Activated CD4-positive, alpha-beta T cell treated with anti-CD3 and anti-CD28 coated beads, Interleukin-2, amount 10 ng/mL, durations not matched to agents 24 days and 14 days (primary cell): Measurements from ENCODE around the gene CDC37. TPM values are rescaled to one million over a fixed set of nuclear protein-coding genes. Genes with fewer than 3 reads are reported as not detected.
"Not testable (repeated sequence)": the region's sequence is repeated elsewhere in the genome, so short reads cannot be mapped to it uniquely, and the experiment has no call there.

Experiments used
- DNase-seq: peaks from one replicate; pipeline ENCODE4 v3.0.0; 2022
- H3K27ac Mint-ChIP-seq: one replicate; pipeline ENCODE4 v1.8.0; 2022; ENCODE audit warnings: mild to moderate bottlenecking, mixed read lengths
- H3K27me3 Mint-ChIP-seq: one replicate; pipeline ENCODE4 v1.8.0; 2022; ENCODE audit warnings: mixed read lengths
- H3K36me3 Mint-ChIP-seq: one replicate; pipeline ENCODE4 v1.8.0; 2022; ENCODE audit warnings: low read depth, mild to moderate bottlenecking, mixed read lengths
- H3K4me1 Mint-ChIP-seq: one replicate; pipeline ENCODE4 v1.8.0; 2021; ENCODE audit warnings: mixed read lengths
- H3K4me3 Mint-ChIP-seq: one replicate; pipeline ENCODE4 v1.8.0; 2022; ENCODE audit warnings: mild to moderate bottlenecking, moderate library complexity, mixed read lengths
- H3K9me3 Mint-ChIP-seq: one replicate; pipeline ENCODE4 v1.8.0; 2021; ENCODE audit warnings: mixed read lengths
- intact Hi-C: fragments of 100-400 bp; cut with micrococcal nuclease; formaldehyde crosslinking; loops from one replicate; pipeline ENCODE4 v1.15.1; 2023
- total RNA-seq: library from RNA; stranded (reverse); gene quantifications from 2 replicates; pipeline ENCODE4 v1.2.3, GENCODE V29; 2022

Gene CDC37
- total RNA-seq, 1 donor from 2014 or later = 310 TPM

DNA sequence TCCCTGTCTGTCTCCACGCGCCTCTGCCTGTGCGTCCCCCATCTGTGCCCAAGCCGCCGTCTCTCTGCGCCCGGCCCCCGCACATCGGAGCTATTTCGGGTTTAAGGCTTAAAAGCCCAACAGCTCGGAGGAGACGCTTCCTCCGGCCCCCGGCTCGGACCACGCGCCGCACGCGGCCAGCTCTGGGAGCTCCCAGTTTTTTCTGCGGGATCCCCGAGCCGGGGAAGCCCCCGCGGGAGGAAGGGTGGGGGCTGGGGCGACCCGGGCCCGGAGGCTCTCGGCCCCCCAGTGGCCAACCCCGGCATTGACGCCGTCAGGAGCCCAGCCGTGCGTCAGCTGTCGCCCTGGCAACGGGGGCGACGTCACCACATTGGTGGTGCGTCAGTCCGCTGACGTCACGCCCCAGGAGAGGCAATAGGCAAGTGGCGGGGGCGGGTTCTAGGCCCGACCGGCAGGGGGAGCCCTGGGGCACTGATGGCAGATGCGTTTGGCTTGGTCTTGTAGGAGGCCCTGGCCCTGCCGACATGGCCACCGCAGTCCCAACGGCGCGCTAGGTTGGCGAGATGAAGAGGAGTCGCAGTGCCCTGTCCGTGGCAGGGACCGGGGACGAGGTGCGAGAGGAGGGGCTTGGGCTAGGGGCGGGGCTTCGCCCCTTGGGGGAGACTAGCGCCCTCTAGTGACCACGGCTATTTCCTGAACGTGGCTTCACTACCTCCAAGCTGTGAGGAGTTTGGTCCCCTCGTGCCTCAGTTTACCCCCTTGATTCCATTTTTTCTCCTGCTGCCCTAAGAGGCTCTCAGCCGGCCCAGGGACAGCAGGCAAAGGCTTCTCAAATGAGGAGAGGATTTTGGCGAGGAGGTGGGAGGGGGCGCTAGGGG, 13.3 kb upstream of the CDC37 start:
- peaks cover 22% of the 10 kb centered on the region for H3K36me3 Mint-ChIP-seq
- peak overlapping the region; percentile 86 for H3K4me3 Mint-ChIP-seq
- intact Hi-C loops = loop anchor here (1.0 to 5.0 kb wide), 4 partner anchors 8 to 236 kb away; partner anchors contain the start of genes CDKN2D, ILF3 and KRI1
- no peaks in the 10 kb centered on the region for H3K9me3 Mint-ChIP-seq
- peak; percentile 99 for DNase-seq
- peaks cover 53% of the 10 kb centered on the region for H3K4me1 Mint-ChIP-seq
- H3K27ac Mint-ChIP-seq = peak overlapping the region; percentile 96
- peaks cover 8% of the 10 kb centered on the region for H3K27me3 Mint-ChIP-seq

DNA sequence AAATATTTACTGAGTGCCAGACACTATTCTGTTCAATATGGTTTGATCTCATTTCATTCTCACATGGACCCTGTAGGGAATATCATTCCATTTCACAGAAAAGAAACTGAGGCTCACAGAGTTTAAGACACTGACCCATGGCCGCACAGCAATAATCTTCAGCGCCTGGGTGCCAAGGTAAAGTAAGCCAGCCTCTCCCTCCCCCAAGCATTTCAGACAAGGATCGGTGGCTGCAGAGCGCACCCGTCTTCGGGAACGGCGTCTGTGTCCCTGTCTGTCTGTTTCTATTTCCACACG, 12.7 kb upstream of the CDC37 start:
- Mint-ChIP-seq H3K27ac (peak overlapping the region; percentile 96), H3K9me3 (no peaks in the 10 kb centered on the region), H3K27me3 (peaks cover 8% of the 10 kb centered on the region), H3K4me3 (peak overlapping the region; percentile 86), H3K36me3 (peaks cover 18% of the 10 kb centered on the region), H3K4me1 (peaks cover 55% of the 10 kb centered on the region)
- intact Hi-C loops = loop anchor here (1.0 to 5.0 kb wide), 4 partner anchors 8 to 236 kb away; partner anchors contain the start of genes CDKN2D, ILF3 and KRI1
- DNase-seq = no peak

DNA sequence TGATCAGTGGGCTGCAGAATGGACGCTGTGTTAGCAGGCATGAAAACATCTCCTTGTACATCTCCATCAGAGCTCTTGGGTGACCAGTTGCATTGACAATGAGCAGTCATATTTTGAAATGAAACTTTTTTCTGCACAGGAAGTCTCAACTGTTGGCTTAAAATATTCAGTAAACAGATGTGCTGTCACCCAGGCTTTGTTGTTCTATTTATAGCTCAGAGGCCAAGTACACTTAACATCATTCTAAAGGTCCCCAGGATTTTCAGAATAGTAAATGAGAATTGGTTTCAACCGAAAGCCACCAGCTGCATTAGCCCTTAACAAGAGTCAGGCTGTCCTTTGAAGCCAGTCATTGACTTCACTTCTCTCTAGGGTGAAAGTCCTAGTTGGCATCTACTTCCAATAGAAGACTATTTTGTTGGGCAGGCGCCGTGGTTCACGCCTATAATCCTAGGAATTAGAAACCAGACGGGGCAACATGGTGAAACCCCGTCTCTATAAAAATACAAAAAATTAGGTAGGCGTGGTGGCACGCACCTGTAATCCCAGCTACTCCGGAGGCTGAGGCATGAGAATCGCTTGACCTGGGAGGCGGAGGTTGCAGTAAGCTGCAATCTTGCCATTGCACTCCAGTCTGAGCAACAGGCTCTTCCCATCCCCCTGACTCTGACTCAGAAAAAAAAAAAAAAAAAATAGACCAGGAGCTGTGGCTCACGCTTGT, 9.1 kb upstream of the CDC37 start:
- Mint-ChIP-seq H3K27me3 (no peaks in the 10 kb centered on the region), H3K27ac (peak overlapping the region; percentile 90), H3K36me3 (peaks cover 17% of the 10 kb centered on the region), H3K4me3 (peak overlapping the region; percentile 69), H3K9me3 (no peaks in the 10 kb centered on the region), H3K4me1 (peaks cover 70% of the 10 kb centered on the region)
- intact Hi-C loops = no loop called here
- DNase-seq = peak; percentile 86

DNA sequence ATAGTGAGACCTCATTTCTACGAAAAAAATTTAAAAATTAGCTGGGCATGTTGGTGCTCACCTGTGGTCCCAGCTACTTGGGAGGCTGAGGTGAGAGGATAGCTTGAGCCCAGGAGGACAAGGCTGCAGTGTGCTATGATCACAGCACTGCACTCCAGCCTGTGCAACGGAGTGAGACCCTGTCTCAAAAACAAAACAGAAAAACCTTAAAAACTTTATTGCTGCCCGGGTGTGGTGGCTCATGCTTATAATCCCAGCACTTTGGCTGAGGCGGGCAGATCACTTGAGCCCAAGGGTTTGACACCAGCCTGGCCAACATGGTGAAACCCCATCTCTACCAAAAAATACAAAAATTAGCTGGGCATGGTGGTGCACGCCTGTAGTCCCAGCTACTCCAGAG, 7.9 kb upstream of the CDC37 start:
- H3K27ac Mint-ChIP-seq = peak overlapping the region; percentile 90

DNA sequence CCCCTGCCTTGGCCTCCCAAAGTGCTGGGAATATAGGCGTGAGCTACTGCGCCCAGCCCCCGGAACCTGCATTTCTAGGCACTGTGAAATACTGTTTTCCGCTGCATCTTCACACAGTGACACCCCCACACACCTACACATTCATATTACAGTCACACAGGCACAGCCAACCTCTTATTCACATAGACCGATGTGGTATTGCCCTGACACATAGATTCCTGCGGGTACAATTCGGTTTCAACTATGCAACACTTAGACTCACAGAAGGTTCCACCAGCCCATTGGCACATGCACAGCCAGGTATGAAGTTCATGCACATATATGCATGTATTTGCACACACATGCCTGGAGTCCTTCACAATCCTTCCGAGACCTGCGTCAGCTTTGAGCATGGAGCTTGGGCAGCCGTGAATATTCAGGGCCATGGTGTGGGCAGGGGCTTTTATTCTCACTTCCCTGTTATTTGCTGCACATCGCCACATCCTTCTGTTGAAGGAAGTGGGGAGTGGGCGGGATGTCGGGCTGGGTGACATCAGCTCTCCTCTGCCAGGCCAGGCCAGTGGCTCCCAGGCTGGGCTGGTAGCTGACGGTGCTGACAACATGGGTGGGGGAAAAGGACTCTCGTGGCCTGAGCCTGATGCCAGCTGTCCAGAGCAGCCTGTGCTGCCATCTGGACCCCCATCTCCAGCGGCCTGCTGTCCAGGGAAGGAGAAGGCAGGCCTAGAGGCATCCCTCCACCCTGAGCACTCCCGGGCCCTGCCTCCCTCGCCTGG, 5.4 kb upstream of the CDC37 start:
- H3K4me1 Mint-ChIP-seq = peaks cover 79% of the 10 kb centered on the region
- H3K4me3 Mint-ChIP-seq = peak overlapping the region; percentile 59
- H3K27ac Mint-ChIP-seq = peak overlapping the region; percentile 89
- H3K9me3 Mint-ChIP-seq = no peaks in the 10 kb centered on the region
- intact Hi-C loops = loop anchor here (1.0 kb wide), 1 partner anchor 8 kb away; no protein-coding TSS in a partner anchor
- H3K36me3 Mint-ChIP-seq = peaks cover 16% of the 10 kb centered on the region
- peak; percentile 92 for DNase-seq
- H3K27me3 Mint-ChIP-seq = no peaks in the 10 kb centered on the region

More for the DNA sequence above, 7.9 kb upstream of the CDC37 start:
- peaks cover 72% of the 10 kb centered on the region for H3K4me1 Mint-ChIP-seq
- H3K27me3 Mint-ChIP-seq, intact Hi-C loops, H3K9me3 Mint-ChIP-seq, DNase-seq: not testable (repeated sequence)
- H3K36me3 Mint-ChIP-seq = peaks cover 15% of the 10 kb centered on the region
- H3K4me3 Mint-ChIP-seq = peak overlapping the region; percentile 55

DNA sequence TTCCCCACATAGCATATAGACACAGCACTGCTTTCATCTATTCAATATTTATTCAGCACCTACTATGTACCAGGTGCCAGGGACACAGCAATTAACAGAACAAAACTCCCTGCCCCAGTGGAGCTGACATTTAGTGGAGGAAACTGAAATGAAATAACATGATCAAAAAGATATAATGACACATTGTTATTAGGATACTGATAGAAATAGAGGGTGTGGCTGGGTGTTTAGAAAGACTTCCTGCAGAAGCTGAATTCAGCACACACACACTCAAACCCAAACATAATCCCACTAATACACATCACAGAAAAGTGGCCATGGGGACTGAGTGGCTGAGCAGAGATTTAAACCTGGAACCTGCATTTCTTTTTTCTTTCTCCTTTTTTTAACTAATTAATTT, 3.8 kb upstream of the CDC37 start:
- peaks cover 76% of the 10 kb centered on the region for H3K4me1 Mint-ChIP-seq
- H3K9me3 Mint-ChIP-seq = no peaks in the 10 kb centered on the region
- no peaks in the 10 kb centered on the region for H3K27me3 Mint-ChIP-seq
- no peak for DNase-seq
- H3K27ac Mint-ChIP-seq = peak overlapping the region; percentile 97
- intact Hi-C loops = no loop called here
- peaks cover 25% of the 10 kb centered on the region for H3K36me3 Mint-ChIP-seq
- peak overlapping the region; percentile 99 for H3K4me3 Mint-ChIP-seq

DNA sequence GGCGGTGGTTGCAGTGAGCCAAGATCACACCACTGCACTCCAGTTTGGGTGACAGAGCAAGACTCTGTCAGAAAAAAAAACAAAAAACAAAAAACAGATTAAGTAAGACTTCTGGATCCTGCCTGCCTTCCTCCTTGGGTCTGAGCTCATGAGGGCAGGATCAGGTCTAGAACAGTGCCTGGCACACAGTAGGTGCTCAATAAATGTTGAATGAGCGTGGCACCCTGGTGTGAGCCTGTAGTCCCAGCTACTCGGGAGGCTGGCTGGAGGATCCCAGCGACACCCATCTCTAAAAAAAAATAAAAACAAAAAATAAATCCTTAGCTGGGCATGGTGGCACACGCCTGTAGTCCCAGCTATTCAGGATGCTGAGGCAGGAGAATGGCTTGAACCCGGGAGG, 2.8 kb upstream of the CDC37 start:
- no peaks in the 10 kb centered on the region for H3K27me3 Mint-ChIP-seq
- intact Hi-C loops = no loop called here
- H3K9me3 Mint-ChIP-seq = no peaks in the 10 kb centered on the region
- peaks cover 32% of the 10 kb centered on the region for H3K36me3 Mint-ChIP-seq
- no peak for DNase-seq
- peak overlapping the region; percentile 97 for H3K27ac Mint-ChIP-seq
- peaks cover 76% of the 10 kb centered on the region for H3K4me1 Mint-ChIP-seq
- peak overlapping the region; percentile 99 for H3K4me3 Mint-ChIP-seq

DNA sequence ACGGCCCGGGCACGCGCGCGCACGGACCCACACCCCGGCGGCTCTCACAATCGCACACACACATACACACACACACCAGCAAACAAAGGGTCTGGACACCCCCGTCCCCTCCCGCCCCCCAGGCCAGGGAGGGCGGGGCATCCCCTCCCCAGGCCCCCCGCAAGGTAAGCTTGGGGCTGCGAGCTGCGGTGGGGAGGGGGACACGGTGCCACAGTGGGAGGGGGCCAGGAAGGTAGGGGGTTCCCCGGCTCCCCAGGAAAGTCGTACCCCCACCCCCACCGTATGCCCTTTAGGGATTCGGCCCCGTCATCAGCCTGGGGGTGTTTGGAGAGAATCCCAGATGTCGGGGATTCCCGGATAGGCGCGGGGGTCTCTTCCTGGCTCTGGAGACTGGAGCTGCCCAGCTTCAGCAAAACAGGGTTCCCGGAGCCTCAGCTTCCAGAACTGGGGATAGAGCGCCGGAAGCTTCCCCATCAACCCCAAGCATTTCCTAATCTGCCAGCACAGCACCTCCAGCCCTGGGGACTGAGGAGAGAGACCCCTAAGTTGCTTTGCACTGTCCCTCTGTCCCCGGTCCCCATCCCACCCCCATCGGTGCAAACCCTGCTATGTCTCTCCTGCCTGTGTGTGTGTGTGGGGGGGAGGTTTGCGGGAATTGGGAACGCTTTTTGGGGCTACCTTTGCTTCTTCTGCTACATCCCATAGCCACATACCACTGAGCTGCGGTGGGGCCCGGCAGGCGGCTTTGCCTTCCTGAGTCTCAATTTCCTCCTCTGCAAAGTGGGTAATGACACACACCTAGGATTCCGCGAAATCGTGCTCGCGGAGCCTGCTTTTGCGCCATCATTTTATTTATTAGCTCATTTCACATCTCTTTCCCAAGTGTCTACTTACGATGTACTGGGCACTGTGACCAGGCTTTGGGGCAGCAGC, 1.8 kb upstream of the CDC37 start:
- Mint-ChIP-seq H3K9me3 (no peaks in the 10 kb centered on the region), H3K27ac (peak overlapping the region; percentile 98), H3K36me3 (peaks cover 34% of the 10 kb centered on the region), H3K4me1 (peaks cover 72% of the 10 kb centered on the region), H3K4me3 (peak overlapping the region; percentile 99), H3K27me3 (no peaks in the 10 kb centered on the region)
- peak; percentile 88 for DNase-seq
- intact Hi-C loops = loop anchor here (1.0 to 5.0 kb wide), 5 partner anchors 20 to 298 kb away; partner anchors contain the start of genes CDKN2D, ILF3, KRI1 and PPAN

DNA sequence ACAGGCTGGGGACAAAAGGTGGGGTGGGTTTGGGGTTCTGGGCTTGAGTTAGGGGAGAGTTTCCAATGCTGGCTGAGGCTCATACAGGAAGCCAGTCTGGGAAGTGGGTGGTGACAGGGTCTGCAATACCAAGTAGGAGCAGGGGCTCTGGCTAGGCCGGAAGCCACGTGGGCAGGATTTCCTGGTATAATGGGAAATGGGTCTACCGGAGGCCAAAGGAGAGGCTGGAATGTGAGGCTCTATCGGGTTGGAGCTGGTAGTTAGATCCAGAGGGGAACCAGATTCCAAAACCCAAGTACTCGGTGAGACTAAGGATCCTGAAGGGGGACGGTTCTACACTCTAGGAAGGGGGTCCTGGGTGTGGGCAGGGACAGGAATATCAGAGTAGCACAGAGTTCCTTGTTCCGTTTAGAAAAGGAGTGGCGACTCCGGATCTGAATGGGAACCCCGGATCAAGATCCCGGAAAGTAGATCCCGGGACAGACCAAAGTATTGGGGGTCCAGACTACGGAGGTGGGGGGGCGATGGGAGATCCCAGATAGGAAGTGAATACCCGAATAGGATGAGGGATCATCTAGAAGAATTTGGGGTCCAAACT, 802 bp downstream of the CDC37 start:
- no peaks in the 10 kb centered on the region for H3K27me3 Mint-ChIP-seq
- peak overlapping the region; percentile 99 for H3K4me3 Mint-ChIP-seq
- intact Hi-C loops = loop anchor here (2.0 to 5.0 kb wide), 5 partner anchors 70 to 295 kb away; partner anchors contain the start of genes CDKN2D, ILF3, KRI1 and PPAN
- peak; percentile 76 for DNase-seq
- H3K4me1 Mint-ChIP-seq = peaks cover 55% of the 10 kb centered on the region
- H3K9me3 Mint-ChIP-seq = no peaks in the 10 kb centered on the region
- peak overlapping the region; percentile 98 for H3K27ac Mint-ChIP-seq
- peaks cover 47% of the 10 kb centered on the region for H3K36me3 Mint-ChIP-seq

DNA sequence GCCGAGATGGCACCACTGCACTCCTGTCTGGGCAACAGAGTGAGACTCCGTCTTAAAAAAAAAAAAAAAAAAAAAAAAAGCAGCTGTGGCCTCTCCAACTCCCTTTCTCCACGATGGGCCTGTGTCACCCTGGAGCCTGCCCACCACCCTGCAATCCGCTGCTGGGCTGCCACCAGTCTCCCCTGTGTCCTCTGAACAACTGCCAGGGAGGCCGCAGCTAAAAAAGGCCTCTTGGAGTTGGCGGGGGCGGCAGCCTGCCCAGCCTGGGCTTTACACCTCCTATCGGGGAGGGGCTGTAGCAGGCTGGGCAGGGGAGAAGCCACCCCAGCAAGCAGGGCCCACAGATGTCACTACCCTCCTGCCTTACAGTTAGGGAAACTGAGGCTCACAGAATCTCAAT, 3.5 kb downstream of the CDC37 start:
- Mint-ChIP-seq H3K36me3 (peaks cover 62% of the 10 kb centered on the region), H3K9me3 (no peaks in the 10 kb centered on the region), H3K4me3 (peak overlapping the region; percentile 99), H3K4me1 (peaks cover 35% of the 10 kb centered on the region), H3K27me3 (no peaks in the 10 kb centered on the region), H3K27ac (no peak overlapping the region)
- intact Hi-C loops = loop anchor here (5.0 kb wide), 3 partner anchors 167 to 293 kb away; partner anchors contain the start of genes CDKN2D, ILF3, KRI1 and PPAN
- no peak for DNase-seq

DNA sequence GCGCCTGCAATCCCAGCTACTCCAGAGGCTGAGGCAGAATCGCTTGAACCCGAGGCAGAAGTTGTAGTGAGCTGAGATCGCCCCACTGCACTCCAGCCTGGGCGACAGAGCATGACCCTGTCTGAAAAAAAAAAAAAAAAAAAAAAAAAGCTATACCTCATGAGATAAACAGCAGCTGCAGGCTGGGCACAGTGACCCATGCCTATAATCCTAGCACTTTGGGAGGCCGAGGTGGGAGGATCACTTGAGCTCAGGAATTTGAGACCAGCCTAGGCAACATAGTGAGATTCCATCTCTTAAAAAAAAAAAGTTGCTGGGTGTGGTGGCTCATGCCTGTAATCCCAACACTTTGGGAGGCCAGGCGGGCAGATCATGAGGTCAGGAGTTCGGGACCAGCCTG, 4.0 kb downstream of the CDC37 start:
- H3K27me3 Mint-ChIP-seq, H3K4me3 Mint-ChIP-seq, DNase-seq, H3K27ac Mint-ChIP-seq, intact Hi-C loops, H3K9me3 Mint-ChIP-seq: not testable (repeated sequence)
- Mint-ChIP-seq H3K36me3 (peaks cover 66% of the 10 kb centered on the region), H3K4me1 (peaks cover 31% of the 10 kb centered on the region)

DNA sequence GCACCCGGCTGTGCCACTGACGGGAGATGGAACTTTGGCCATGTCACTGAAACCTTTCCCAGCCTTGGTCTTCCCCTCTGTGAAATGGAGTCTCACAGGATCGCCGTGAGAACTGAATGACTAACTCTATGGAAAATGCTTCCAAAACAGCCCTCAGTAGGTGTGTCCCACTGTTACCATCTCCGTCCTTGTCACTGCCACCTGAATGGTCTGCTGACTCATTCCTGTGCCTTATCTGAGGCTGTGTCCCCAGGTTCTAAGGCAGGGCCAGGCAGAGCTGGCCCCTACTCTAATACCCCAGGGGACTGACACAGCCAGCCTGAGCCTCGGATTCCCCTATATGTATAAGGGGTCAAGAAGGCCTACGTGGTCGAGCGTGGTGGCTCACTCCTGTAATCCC, 4.5 kb downstream of the CDC37 start:
- H3K4me3 Mint-ChIP-seq = no peak overlapping the region
- H3K9me3 Mint-ChIP-seq = no peaks in the 10 kb centered on the region
- no peaks in the 10 kb centered on the region for H3K27me3 Mint-ChIP-seq
- intact Hi-C loops = no loop called here
- H3K36me3 Mint-ChIP-seq = peaks cover 67% of the 10 kb centered on the region
- H3K27ac Mint-ChIP-seq = no peak overlapping the region
- peaks cover 29% of the 10 kb centered on the region for H3K4me1 Mint-ChIP-seq
- no peak for DNase-seq
